ENCODE measurements around the gene SMARCAL1. TPM values are rescaled to one million over a fixed set of nuclear protein-coding genes. Genes with fewer than 3 reads are reported as not detected.

Gene SMARCAL1
- total and polyA plus RNA-seq, 9 of the 15 experiments (the other 6 are each of a cell fraction or from before 2014, with no cell fraction given), result 8.2 to 27.9 (median 12.4) TPM

- no peak overlapping the region for H2AFZ ChIP-seq (ENCODE audit: low read depth, low read length)
- intact Hi-C loops (cut with micrococcal nuclease), result no loop called here
- no peaks in the 10 kb centered on the region for H3K9me1 ChIP-seq (ENCODE audit: control insufficient read depth, insufficient read depth, low read length)
- no peak overlapping the region for H3K4me3 ChIP-seq
- DNase-seq (ENCODE audit: extremely low read depth in 1 of 4, low spot score in 3 of 4) (no peak), ATAC-seq (no peak), FAIRE-seq (no peak)
- H3K79me2 ChIP-seq (ENCODE audit: control insufficient read depth, insufficient read depth, low read length), result no peaks in the 10 kb centered on the region
- no peaks in the 10 kb centered on the region for H3K27me3 ChIP-seq (ENCODE audit: control insufficient read depth in 2 of 2, insufficient read depth in 2 of 2, low read length in 2 of 2)
- H3K4me2 ChIP-seq (ENCODE audit: insufficient read depth, low read length), result no peak overlapping the region
- no peaks in the 10 kb centered on the region for H3K36me3 ChIP-seq (ENCODE audit: control insufficient read depth, insufficient read depth, low read length)
- 25% methylated on average over 6 of the region's 6 CpGs for WGBS (ENCODE audit: insufficient coverage, low coverage, missing lambda C conversion rate)
- ChIA-PET CTCF (ENCODE audit: low intra/inter-chr PET ratio) (no interaction called here), POLR2A (no interaction called here)
- H3K4me1 ChIP-seq (replicated peaks in 1 of 2; ENCODE audit: control insufficient read depth in 2 of 2, insufficient read depth in 2 of 2, low read length in 2 of 2), result peaks cover 9 to 13% of the 10 kb centered on the region in 2 experiments; a peak in 3 of 5 replicates
- no peaks in the 10 kb centered on the region for H3K9me3 ChIP-seq (replicated peaks; ENCODE audit: control insufficient read depth, insufficient read depth, low read depth, low read length)
- in situ Hi-C loops (cut with MboI), result no loop called here
- no peaks in the 10 kb centered on the region for H4K20me1 ChIP-seq (replicated peaks; ENCODE audit: control insufficient read depth, insufficient read depth, low read length)
- no peak overlapping the region for H3K27ac ChIP-seq (ENCODE audit: extremely low read depth, low read depth, low read length)
- no peak overlapping the region for H3K9ac ChIP-seq (ENCODE audit: insufficient read depth in 1 of 2, low read depth in 2 of 2, low read length in 2 of 2)
- TF ChIP-seq FOSL1 (tag; conservative IDR thresholded peaks at IDR 0.05) (0 out of 2 replicates have a peak, but pooled peaks have one; percentile 24), ZFX (CRISPR knock-in tag; IDR thresholded peaks at IDR 0.05) (no peak), JUND (IDR thresholded peaks at IDR 0.05; ENCODE audit: borderline replicate concordance, low read depth, low read length) (peak; percentile 56), JUND (tag; IDR thresholded peaks at IDR 0.05; ENCODE audit: borderline replicate concordance, low read depth, low read length) (no peak), NR3C1 (CRISPR knock-in tag; IDR thresholded peaks at IDR 0.05) (no peak), KDM1A (IDR thresholded peaks at IDR 0.05) (peak; percentile 15 to 40; a peak in 1 of 4 replicates), SP2 (IDR thresholded peaks at IDR 0.05; ENCODE audit: extremely low read depth, low read depth, low read length, poor library complexity, severe bottlenecking) (no peak), PHF21A (IDR thresholded peaks at IDR 0.05; ENCODE audit: borderline replicate concordance, low read depth) (no peak), RCOR1 (IDR thresholded peaks at IDR 0.05; ENCODE audit: borderline replicate concordance in 1 of 2, low read depth in 2 of 2, low read length in 2 of 2) (0 out of 4 replicates have a peak, but pooled peaks of 1 of the 2 experiments have one; percentile 10), NBN (IDR thresholded peaks at IDR 0.05; ENCODE audit: low read depth) (no peak), ZNF280B (CRISPR knock-in tag; IDR thresholded peaks at IDR 0.05) (no peak), ZNF77 (CRISPR knock-in tag; IDR thresholded peaks at IDR 0.05) (no peak), SRF (CRISPR knock-in tag; IDR thresholded peaks at IDR 0.05) (no peak)
- BruUV-seq (replicated peaks), result no TSS peak
These were observed 20.9 kb upstream of the SMARCAL1 start for GRCh38 chr2:216391401-216391800.

All from K562 (cell line).